B cell (primary cell): ENCODE data around the gene PPP6R3. TPM values are rescaled to one million over a fixed set of nuclear protein-coding genes. Genes with fewer than 3 reads are reported as not detected.
A peak's percentile ranks its signal among the peaks of the same experiment; 100 is the strongest.

Experiments
- ATAC-seq: fragments of 200-7000 bp; cut with Tn5 transposase; one replicate; pipeline ENCODE4 v1.10.0; 2021; ENCODE audit warnings: low read depth, mild to moderate bottlenecking, moderate number of reproducible peaks, moderate library complexity
- CTCF ChIA-PET: fragments of 350-600 bp; sonication (Branson Sonifier 250); formaldehyde crosslinking; loops from one replicate; lab custom pipeline; 2021; ENCODE audit warnings: antibody characterized with exemption, inconsistent platforms; lab: Charles Lee
- POLR2A ChIA-PET: fragments of 350-600 bp; sonication (Branson Sonifier 250); formaldehyde crosslinking; loops from one replicate; lab custom pipeline; 2021; ENCODE audit warnings: antibody characterized with exemption; lab: Charles Lee
- DNase-seq: peaks from one replicate; pipeline ENCODE4 v3.0.0; 2013
- H2AFZ ChIP-seq: 2 replicates; pipeline ENCODE4 v1.6.1; 2012; ENCODE audit warnings: mild to moderate bottlenecking, low read depth, low read length; ENCODE audit not compliant: insufficient read depth, poor library complexity, severe bottlenecking
- H3K27ac ChIP-seq, 2 donors: 1 replicate in 1 of 2; 2 replicates in 1 of 2; pipeline ENCODE4 v1.5.1; 2012 to 2013; ENCODE audit warnings: low read length in 2 of 2, mild to moderate bottlenecking in 2 of 2, moderate library complexity in 1 of 2
- H3K27me3 ChIP-seq, 4 experiments: fragments of 200-600 bp in 1 of 4; sonication (generic) in 1 of 4; replicated peaks in 1 of 4; 1 replicate in 2 of 4; 2 replicates in 2 of 4; pipeline versions ENCODE4 v1.6.1 to v1.7.0; 2013 to 2016; ENCODE audit warnings: low read length in 3 of 4, mild to moderate bottlenecking in 2 of 4, mixed read lengths in 1 of 4, moderate library complexity in 1 of 4; ENCODE audit not compliant: insufficient read depth in 4 of 4, control insufficient read depth in 3 of 4; ENCODE audit errors: control extremely low read depth in 1 of 4
- H3K36me3 ChIP-seq, 2 experiments: replicated peaks in 1 of 2; 1 replicate in 1 of 2; 2 replicates in 1 of 2; pipeline versions ENCODE4 v1.6.1 to v1.7.1; 2013; ENCODE audit warnings: low read length in 1 of 2; ENCODE audit not compliant: insufficient read depth in 2 of 2, control insufficient read depth in 1 of 2; ENCODE audit errors: control extremely low read depth in 1 of 2, extremely low read depth in 1 of 2
- H3K4me1 ChIP-seq, 2 donors: fragments of 200-600 bp in 1 of 2; sonication (generic) in 1 of 2; 1 replicate in 1 of 2; 2 replicates in 1 of 2; pipeline versions ENCODE4 v1.5.1 to v1.6.1; 2013 to 2017; ENCODE audit warnings: low read length in 2 of 2; ENCODE audit not compliant: control insufficient read depth in 2 of 2, insufficient read depth in 2 of 2
- H3K4me2 ChIP-seq: replicated peaks from 2 replicates; pipeline ENCODE3; 2012; ENCODE audit warnings: mild to moderate bottlenecking, low read depth, low read length; ENCODE audit not compliant: poor library complexity, severe bottlenecking
- H3K4me3 ChIP-seq, 5 experiments: fragments of 200-600 bp in 1 of 5; sonication (generic) in 1 of 5; 1 replicate in 3 of 5; 2 replicates in 2 of 5; pipeline versions ENCODE4 v1.5.1 to v1.7.0; 2011 to 2016; ENCODE audit warnings: low read length in 4 of 5, mild to moderate bottlenecking in 4 of 5, low read depth in 2 of 5, control low read depth in 1 of 5, moderate library complexity in 1 of 5; ENCODE audit not compliant: insufficient read depth in 1 of 5; ENCODE audit errors: control extremely low read depth in 1 of 5, extremely low read depth in 1 of 5
- H3K79me2 ChIP-seq: fragments of 200-600 bp; sonication (generic); one replicate; pipeline ENCODE4 v1.6.0; 2016; ENCODE audit warnings: low read length; ENCODE audit not compliant: control insufficient read depth, insufficient read depth
- H3K9ac ChIP-seq: fragments of 200-600 bp; sonication (generic); 2 replicates; pipeline ENCODE4 v1.6.1; 2017; ENCODE audit warnings: mild to moderate bottlenecking, low read length, moderate library complexity
- H3K9me3 ChIP-seq, 3 donors: one replicate each; pipeline versions ENCODE4 v1.6.1 to v1.7.1; 2013; ENCODE audit warnings: low read length in 2 of 3; ENCODE audit not compliant: control insufficient read depth in 2 of 3, insufficient read depth in 1 of 3; ENCODE audit errors: control extremely low read depth in 1 of 3
- H4K20me1 ChIP-seq: 2 replicates; pipeline ENCODE4 v1.6.0; 2012; ENCODE audit warnings: mild to moderate bottlenecking, low read length; ENCODE audit not compliant: insufficient read depth, control insufficient read depth, poor library complexity, severe bottlenecking
- H3K27ac Mint-ChIP-seq: one replicate; pipeline ENCODE4 v1.8.0; 2021; ENCODE audit warnings: mixed read lengths
- H3K27me3 Mint-ChIP-seq: one replicate; pipeline ENCODE4 v1.8.0; 2021; ENCODE audit warnings: mixed read lengths
- H3K4me1 Mint-ChIP-seq: one replicate; pipeline ENCODE4 v1.8.0; 2021; ENCODE audit warnings: mixed read lengths
- H3K4me3 Mint-ChIP-seq: one replicate; pipeline ENCODE4 v1.8.0; 2021; ENCODE audit warnings: mixed read lengths
- H3K9me3 Mint-ChIP-seq: one replicate; pipeline ENCODE4 v1.8.0; 2022; ENCODE audit warnings: mixed read lengths; ENCODE audit not compliant: insufficient read depth
- EZH2 ChIP-seq: IDR thresholded peaks from 2 replicates; pipeline ENCODE4 v1.6.1; 2012; ENCODE audit warnings: borderline replicate concordance, low read depth, mild to moderate bottlenecking, moderate library complexity, low read length; ENCODE audit not compliant: insufficient read depth, poor library complexity, severe bottlenecking
- WGBS: methylation state at CpG from one replicate; pipeline ENCODE4 v1.1.5; 2013; ENCODE audit warnings: missing lambda C conversion rate; ENCODE audit not compliant: insufficient coverage; 5-methylcytosine and 5-hydroxymethylcytosine counted together
- intact Hi-C: fragments of 100-400 bp; cut with micrococcal nuclease; formaldehyde crosslinking; loops from one replicate; pipeline ENCODE4 v1.10.0; 2022
- polyA plus RNA-seq: library from polyadenylated mRNA; depleted of rRNA; stranded (reverse); fragments of >200 nt; gene quantifications from 2 replicates; pipeline ENCODE4 v1.2.3, GENCODE V29; 2012
- small RNA-seq: library from RNA; depleted of rRNA; stranded (forward); fragments of <200 nt; gene quantifications from one replicate; pipeline ENCODE3, GENCODE V24; 2012; ENCODE audit warnings: low replicate concordance, low read depth; ENCODE audit not compliant: insufficient read length
- total RNA-seq, 2 donors: library from RNA; stranded (reverse); fragments of 120-200 nt in 1 of 2; gene quantifications; 1 replicate in 1 of 2; 2 replicates in 1 of 2; pipeline versions ENCODE4 v1.2.3 to v1.2.4, GENCODE V29; 2013 to 2022
- TF ChIP-seq, protein P1 (sequence below): fragments of 200-600 bp; IDR thresholded peaks from one replicate; pipeline ENCODE4 v1.8.0; 2022; ENCODE audit warnings: antibody characterized with exemption, mild to moderate bottlenecking

The PPP6R3 gene
- total and polyA plus RNA-seq, 2 donors (not counting 1 experiment from before 2014, with no cell fraction given), result 48.5 to 159 TPM

DNA sequence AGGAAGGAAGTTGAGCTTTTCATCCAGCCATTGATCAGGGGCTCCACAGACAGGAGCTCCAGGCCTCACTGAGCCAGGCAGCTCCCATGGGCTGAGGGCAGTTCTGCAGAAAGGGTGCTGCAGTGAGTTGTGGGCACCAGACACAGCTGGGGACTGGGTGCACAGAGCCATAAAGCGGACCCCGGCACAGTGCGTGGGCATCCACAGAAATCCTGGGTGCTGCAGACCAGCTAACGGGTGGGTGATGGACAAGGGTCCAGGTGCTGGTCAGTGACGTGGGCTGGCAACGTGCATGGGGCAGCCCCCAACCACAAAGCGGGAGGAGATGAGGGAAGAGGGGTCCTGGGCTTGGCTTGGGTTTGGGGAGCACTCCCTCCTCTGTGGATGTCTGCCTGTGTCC, 204.4 kb downstream of the PPP6R3 start:
- intact Hi-C loops, result no loop called here
- 96% methylated on average over 4 of the region's 7 CpGs for WGBS

More for the DNA sequence above, 204.4 kb downstream of the PPP6R3 start:
- no peaks in the 10 kb centered on the region for H3K9me3 Mint-ChIP-seq
- H3K27ac ChIP-seq, result no peak overlapping the region
- H2AFZ ChIP-seq, result no peak overlapping the region
- ChIA-PET CTCF (no interaction called here), POLR2A (no interaction called here)
- ATAC-seq, result no peak
- no peaks in the 10 kb centered on the region for H3K79me2 ChIP-seq
- H3K4me2 ChIP-seq, result no peak overlapping the region
- TF ChIP-seq, protein P1, sequence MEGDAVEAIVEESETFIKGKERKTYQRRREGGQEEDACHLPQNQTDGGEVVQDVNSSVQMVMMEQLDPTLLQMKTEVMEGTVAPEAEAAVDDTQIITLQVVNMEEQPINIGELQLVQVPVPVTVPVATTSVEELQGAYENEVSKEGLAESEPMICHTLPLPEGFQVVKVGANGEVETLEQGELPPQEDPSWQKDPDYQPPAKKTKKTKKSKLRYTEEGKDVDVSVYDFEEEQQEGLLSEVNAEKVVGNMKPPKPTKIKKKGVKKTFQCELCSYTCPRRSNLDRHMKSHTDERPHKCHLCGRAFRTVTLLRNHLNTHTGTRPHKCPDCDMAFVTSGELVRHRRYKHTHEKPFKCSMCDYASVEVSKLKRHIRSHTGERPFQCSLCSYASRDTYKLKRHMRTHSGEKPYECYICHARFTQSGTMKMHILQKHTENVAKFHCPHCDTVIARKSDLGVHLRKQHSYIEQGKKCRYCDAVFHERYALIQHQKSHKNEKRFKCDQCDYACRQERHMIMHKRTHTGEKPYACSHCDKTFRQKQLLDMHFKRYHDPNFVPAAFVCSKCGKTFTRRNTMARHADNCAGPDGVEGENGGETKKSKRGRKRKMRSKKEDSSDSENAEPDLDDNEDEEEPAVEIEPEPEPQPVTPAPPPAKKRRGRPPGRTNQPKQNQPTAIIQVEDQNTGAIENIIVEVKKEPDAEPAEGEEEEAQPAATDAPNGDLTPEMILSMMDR, result no peak
- no peak for TF ChIP-seq EZH2
- no peaks in the 10 kb centered on the region for H3K4me1 Mint-ChIP-seq
- H3K4me3 ChIP-seq, result no peak overlapping the region
- H3K27ac Mint-ChIP-seq, result peak overlapping the region; percentile 7
- no peaks in the 10 kb centered on the region for H3K4me1 ChIP-seq
- H3K9me3 ChIP-seq, result peaks cover 0 to 2% (median 0%) of the 10 kb centered on the region in 3 donors
- DNase-seq, result no peak
- no peaks in the 10 kb centered on the region for H3K36me3 ChIP-seq
- H3K27me3 ChIP-seq, result peaks cover 0 to 11% (median 0%) of the 10 kb centered on the region in 4 experiments
- H4K20me1 ChIP-seq, result no peaks in the 10 kb centered on the region
- no peak overlapping the region for H3K4me3 Mint-ChIP-seq
- peaks cover 27% of the 10 kb centered on the region for H3K27me3 Mint-ChIP-seq
- no peak overlapping the region for H3K9ac ChIP-seq

Small RNAs within 50 kb of the gene (small RNA-seq; reads per million reads assigned to genes)
- not detected for gene NDUFA3P2

Other genes with a start within 250 kb of the PPP6R3 start
- gene KMT5B, start 247.5 kb upstream of the PPP6R3 start, total RNA-seq, result 77.8 and 81.8 TPM in 2 replicates
- 13.4 and 23.0 TPM in 2 replicates for gene KMT5B, start 247.5 kb upstream of the PPP6R3 start, polyA plus RNA-seq
- gene C11orf24, start 188.8 kb upstream of the PPP6R3 start, total RNA-seq, result 81.8 and 88.6 TPM in 2 replicates
- gene C11orf24, start 188.8 kb upstream of the PPP6R3 start, polyA plus RNA-seq, result 94.2 and 94.7 TPM in 2 replicates
- 13.9 and 15.7 TPM in 2 replicates for gene LRP5, start 148.2 kb upstream of the PPP6R3 start, total RNA-seq
- 1.7 and 2.4 TPM in 2 replicates for gene LRP5, start 148.2 kb upstream of the PPP6R3 start, polyA plus RNA-seq
- not detected in 2 replicates for gene GAL, start 223.8 kb downstream of the PPP6R3 start, total RNA-seq
- gene GAL, start 223.8 kb downstream of the PPP6R3 start, polyA plus RNA-seq, result not detected in 2 replicates